ENCODE data around the gene CCDC124.

Gene CCDC124

DNA sequence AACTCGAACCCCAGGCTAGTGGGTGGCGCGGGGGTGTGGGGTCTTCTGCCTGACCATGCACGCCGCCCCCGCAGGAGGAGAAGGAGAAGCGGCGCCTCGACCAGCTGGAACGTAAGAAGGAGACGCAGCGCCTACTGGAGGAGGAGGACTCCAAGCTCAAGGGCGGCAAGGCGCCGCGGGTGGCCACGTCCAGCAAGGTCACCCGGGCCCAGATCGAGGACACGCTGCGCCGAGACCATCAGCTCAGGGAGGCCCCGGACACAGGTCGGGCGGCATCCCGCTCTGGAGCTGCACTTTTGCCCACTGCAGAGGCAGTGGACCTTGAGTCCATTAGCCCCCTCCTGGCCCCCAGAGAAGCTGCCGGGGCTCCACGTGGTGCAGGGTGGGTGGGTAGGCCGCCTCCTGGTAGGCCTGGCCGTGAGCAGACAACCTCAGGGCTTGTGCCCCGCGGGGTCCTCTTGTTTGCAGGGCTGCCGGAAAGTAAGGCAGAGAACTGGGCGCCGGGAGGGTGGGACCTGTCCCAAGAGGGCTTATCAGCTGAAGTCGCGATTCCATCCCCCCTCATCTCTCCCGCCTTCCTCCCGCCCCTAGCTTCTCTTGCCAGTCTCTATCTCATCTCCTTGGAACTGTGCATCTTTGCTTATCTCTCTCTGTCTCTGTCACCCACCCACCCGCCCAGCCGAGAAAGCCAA is 9.9 kb downstream of the CCDC124 start:
- H3K9ac ChIP-seq (ENCODE audit: low read depth, low read length): no peak overlapping the region
- peaks cover 45% of the 10 kb centered on the region for H4K20me1 ChIP-seq (ENCODE audit: insufficient read depth, low read length)
- no peak overlapping the region for H2AFZ ChIP-seq (ENCODE audit: low read depth, low read length)
- H3K9me3 ChIP-seq (ENCODE audit: insufficient read depth, low read length, severe bottlenecking): no peaks in the 10 kb centered on the region
- ATAC-seq (ENCODE audit: insufficient read depth, low read depth) (no peak), DNase-seq (no peak)
- peaks cover 7% of the 10 kb centered on the region for H3K4me1 ChIP-seq (ENCODE audit: insufficient read depth, low read length)
- no peaks in the 10 kb centered on the region for H3K79me2 ChIP-seq (ENCODE audit: insufficient read depth, low read length)
- no peak for TF ChIP-seq EZH2 (IDR thresholded peaks at IDR 0.05; ENCODE audit: borderline replicate concordance, low read depth, low read length, severe bottlenecking)
- TF ChIP-seq, protein P1, sequence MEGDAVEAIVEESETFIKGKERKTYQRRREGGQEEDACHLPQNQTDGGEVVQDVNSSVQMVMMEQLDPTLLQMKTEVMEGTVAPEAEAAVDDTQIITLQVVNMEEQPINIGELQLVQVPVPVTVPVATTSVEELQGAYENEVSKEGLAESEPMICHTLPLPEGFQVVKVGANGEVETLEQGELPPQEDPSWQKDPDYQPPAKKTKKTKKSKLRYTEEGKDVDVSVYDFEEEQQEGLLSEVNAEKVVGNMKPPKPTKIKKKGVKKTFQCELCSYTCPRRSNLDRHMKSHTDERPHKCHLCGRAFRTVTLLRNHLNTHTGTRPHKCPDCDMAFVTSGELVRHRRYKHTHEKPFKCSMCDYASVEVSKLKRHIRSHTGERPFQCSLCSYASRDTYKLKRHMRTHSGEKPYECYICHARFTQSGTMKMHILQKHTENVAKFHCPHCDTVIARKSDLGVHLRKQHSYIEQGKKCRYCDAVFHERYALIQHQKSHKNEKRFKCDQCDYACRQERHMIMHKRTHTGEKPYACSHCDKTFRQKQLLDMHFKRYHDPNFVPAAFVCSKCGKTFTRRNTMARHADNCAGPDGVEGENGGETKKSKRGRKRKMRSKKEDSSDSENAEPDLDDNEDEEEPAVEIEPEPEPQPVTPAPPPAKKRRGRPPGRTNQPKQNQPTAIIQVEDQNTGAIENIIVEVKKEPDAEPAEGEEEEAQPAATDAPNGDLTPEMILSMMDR (IDR thresholded peaks at IDR 0.05; ENCODE audit: borderline replicate concordance, extremely low read depth, low read length, poor library complexity, severe bottlenecking): no peak
- no peak overlapping the region for H3K27ac ChIP-seq (ENCODE audit: low read length)
- no peak overlapping the region for H3K4me3 ChIP-seq (ENCODE audit: low read depth in 1 of 2, low read length in 2 of 2)
- H3K4me2 ChIP-seq (ENCODE audit: insufficient read depth, low read length): no peak overlapping the region
- no peaks in the 10 kb centered on the region for H3K27me3 ChIP-seq (ENCODE audit: insufficient read depth, low read length, poor library complexity)
- peaks cover 42% of the 10 kb centered on the region for H3K36me3 ChIP-seq (ENCODE audit: insufficient read depth, low read length)

DNA sequence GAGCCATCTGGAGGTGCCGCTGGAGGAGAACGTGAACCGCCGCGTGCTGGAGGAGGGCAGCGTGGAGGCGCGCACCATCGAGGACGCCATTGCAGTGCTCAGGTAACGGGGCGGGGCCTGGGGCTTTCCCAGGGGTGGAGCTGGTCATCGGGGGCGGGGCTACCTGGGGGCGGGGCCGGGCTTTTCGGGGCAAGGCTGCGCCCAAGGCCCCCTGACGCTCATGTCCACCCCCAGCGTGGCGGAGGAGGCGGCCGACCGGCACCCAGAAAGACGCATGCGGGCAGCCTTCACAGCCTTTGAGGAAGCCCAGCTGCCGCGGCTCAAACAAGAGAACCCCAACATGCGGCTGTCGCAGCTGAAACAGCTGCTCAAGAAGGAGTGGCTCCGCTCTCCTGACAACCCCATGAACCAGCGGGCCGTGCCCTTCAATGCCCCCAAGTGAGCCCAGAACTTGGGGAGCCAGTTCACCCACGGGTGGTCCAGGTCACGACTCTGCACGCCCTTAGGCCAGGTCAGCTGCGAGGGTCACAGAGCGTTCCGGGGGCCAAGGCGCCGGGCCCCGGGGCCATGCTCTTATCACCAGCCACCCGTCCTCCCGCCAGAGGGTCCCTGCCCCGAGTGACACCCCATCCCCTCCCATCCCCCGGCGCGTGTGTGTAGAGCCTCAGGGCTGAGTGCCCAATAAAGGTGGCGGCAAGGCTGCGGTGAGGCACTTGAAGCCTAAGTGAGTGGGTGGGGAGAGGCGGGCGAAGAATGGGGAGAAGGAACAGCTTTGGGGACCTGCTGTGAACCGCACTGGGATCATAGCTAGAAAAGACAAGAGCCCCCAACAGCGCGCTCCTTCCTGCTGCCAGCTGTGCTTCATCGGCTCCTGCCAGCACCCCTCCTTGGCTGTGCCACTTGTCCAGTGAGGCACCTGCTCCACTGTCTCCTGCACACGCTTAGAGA is 10.7 kb downstream of the CCDC124 start:
- H3K79me2 ChIP-seq (ENCODE audit: insufficient read depth, low read length): no peaks in the 10 kb centered on the region
- TF ChIP-seq, protein P1 (IDR thresholded peaks at IDR 0.05; ENCODE audit: borderline replicate concordance, extremely low read depth, low read length, poor library complexity, severe bottlenecking): no peak
- TF ChIP-seq EZH2 (IDR thresholded peaks at IDR 0.05; ENCODE audit: borderline replicate concordance, low read depth, low read length, severe bottlenecking): no peak
- ATAC-seq (ENCODE audit: insufficient read depth, low read depth) (no peak), DNase-seq (no peak)
- H3K27me3 ChIP-seq (ENCODE audit: insufficient read depth, low read length, poor library complexity): no peaks in the 10 kb centered on the region
- no peak overlapping the region for H3K27ac ChIP-seq (ENCODE audit: low read length)
- no peak overlapping the region for H3K9ac ChIP-seq (ENCODE audit: low read depth, low read length)
- H2AFZ ChIP-seq (ENCODE audit: low read depth, low read length): no peak overlapping the region
- no peak overlapping the region for H3K4me2 ChIP-seq (ENCODE audit: insufficient read depth, low read length)
- no peak overlapping the region for H3K4me3 ChIP-seq (ENCODE audit: low read depth in 1 of 2, low read length in 2 of 2)
- H3K4me1 ChIP-seq (ENCODE audit: insufficient read depth, low read length): peaks cover 8% of the 10 kb centered on the region
- H4K20me1 ChIP-seq (ENCODE audit: insufficient read depth, low read length): peaks cover 45% of the 10 kb centered on the region
- H3K36me3 ChIP-seq (ENCODE audit: insufficient read depth, low read length): peaks cover 35% of the 10 kb centered on the region
- H3K9me3 ChIP-seq (ENCODE audit: insufficient read depth, low read length, severe bottlenecking): no peaks in the 10 kb centered on the region

DNA sequence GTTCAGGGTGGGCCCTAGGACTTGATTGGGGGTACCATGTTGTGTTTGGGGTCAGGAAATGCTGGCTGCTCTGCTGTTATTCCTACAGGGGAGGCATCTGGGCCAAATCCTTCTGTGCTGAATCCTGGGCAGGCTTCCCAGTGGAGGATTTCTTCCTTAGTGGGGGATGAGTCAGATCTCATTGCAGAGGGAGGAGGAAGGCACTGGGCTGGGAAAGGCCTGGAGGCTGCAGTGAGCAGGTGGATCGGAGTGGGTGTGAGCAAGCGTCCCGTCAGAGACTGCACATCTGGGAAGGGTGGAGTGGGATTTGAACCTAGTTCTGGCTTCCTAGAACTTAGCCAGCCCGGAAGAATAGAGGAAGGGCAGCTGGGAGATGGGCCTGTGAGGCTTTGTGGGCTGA is 11.5 kb downstream of the CCDC124 start:
- H3K9me3 ChIP-seq (ENCODE audit: insufficient read depth, low read length, severe bottlenecking): no peaks in the 10 kb centered on the region
- peaks cover 51% of the 10 kb centered on the region for H4K20me1 ChIP-seq (ENCODE audit: insufficient read depth, low read length)
- peaks cover 15% of the 10 kb centered on the region for H3K4me1 ChIP-seq (ENCODE audit: insufficient read depth, low read length)
- no peaks in the 10 kb centered on the region for H3K27me3 ChIP-seq (ENCODE audit: insufficient read depth, low read length, poor library complexity)
- ATAC-seq (ENCODE audit: insufficient read depth, low read depth) (no peak), DNase-seq (no peak)
- no peak overlapping the region for H3K4me3 ChIP-seq (ENCODE audit: low read depth in 1 of 2, low read length in 2 of 2)
- H2AFZ ChIP-seq (ENCODE audit: low read depth, low read length): no peak overlapping the region
- no peak overlapping the region for H3K4me2 ChIP-seq (ENCODE audit: insufficient read depth, low read length)
- no peaks in the 10 kb centered on the region for H3K79me2 ChIP-seq (ENCODE audit: insufficient read depth, low read length)
- no peak overlapping the region for H3K9ac ChIP-seq (ENCODE audit: low read depth, low read length)
- no peak for TF ChIP-seq EZH2 (IDR thresholded peaks at IDR 0.05; ENCODE audit: borderline replicate concordance, low read depth, low read length, severe bottlenecking)
- TF ChIP-seq, protein P1 (IDR thresholded peaks at IDR 0.05; ENCODE audit: borderline replicate concordance, extremely low read depth, low read length, poor library complexity, severe bottlenecking): no peak
- H3K36me3 ChIP-seq (ENCODE audit: insufficient read depth, low read length): peaks cover 28% of the 10 kb centered on the region
- no peak overlapping the region for H3K27ac ChIP-seq (ENCODE audit: low read length)
